ENCODE data around the gene WDR31.
A peak's percentile ranks its signal among the peaks of the same experiment; 100 is the strongest.
"Not testable (repeated sequence)": the region's sequence is repeated elsewhere in the genome, so short reads cannot be mapped to it uniquely, and the experiment has no call there.

Gene WDR31

DNA sequence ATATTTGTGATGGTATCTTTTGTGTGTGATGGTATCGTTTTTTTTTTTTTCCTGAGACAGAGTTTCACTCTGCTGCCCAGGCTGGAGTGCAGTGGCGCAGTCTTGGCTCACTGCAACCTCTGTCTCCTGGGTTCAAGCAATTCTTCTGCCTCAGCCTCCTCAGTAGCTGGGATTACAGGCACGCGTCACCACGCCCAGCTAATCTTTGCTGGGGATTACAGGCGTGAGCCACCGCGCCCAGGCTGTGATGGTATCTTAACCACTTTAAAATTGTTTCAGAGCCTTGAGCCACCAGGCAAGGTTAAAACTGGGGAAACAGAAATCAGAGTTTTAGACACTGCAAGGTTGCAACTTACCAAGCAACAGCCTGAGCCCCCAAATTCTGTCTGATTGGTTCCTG is 43.8 kb downstream of the WDR31 start:
- not testable (repeated sequence) for DNase-seq (ENCODE audit: low spot score)

GRCh38 chr9:113293285-113293878 is 46.7 kb downstream of the WDR31 start:
- no peak for DNase-seq (ENCODE audit: low spot score)

- no peak for DNase-seq (ENCODE audit: low spot score)
These were observed 49.9 kb downstream of the WDR31 start for GRCh38 chr9:113290052-113290607.

DNA sequence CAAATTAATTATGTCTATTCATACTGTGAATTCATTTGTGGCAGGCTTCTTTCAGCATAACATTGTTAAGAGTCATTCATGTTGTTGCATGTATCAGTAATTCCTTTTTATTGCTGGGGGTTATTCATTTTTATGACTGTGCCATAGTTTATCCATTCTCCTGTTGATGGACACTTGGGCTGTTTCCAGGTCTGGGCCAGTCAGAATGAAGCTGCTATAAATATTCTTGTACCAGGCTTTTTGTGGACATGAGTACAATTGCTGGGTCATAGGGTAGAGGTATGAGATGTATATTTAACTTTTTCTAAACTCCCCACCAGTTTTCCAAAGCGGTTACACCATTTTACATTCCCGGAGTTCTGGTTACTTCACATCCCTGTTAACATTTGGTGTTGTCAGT is 51.0 kb downstream of the WDR31 start:
- DNase-seq (ENCODE audit: low spot score), result no peak

DNA sequence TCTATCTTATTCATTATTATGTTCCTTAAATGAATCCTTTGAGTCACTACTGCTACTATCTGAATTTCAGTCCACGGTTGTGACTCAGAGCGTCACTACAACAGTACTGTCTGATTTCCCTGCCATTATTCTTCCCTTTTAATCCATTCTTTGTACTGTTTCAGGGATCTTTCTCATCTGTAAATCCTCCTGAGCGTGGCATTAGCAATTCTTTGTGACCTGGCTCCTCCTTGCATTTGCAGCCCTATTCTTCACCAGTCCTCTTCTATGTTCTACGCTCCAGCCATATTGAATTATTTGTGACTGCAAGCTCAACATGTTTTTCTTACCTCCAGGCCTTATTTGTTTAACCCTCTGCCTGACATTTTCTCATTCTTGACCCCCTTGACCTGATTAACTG is 58.7 kb downstream of the WDR31 start:
- DNase-seq (ENCODE audit: low spot score), result no peak

GRCh38 chr9:113278840-113279239 is 61.2 kb downstream of the WDR31 start:
- no peak for DNase-seq (ENCODE audit: low spot score)

DNA sequence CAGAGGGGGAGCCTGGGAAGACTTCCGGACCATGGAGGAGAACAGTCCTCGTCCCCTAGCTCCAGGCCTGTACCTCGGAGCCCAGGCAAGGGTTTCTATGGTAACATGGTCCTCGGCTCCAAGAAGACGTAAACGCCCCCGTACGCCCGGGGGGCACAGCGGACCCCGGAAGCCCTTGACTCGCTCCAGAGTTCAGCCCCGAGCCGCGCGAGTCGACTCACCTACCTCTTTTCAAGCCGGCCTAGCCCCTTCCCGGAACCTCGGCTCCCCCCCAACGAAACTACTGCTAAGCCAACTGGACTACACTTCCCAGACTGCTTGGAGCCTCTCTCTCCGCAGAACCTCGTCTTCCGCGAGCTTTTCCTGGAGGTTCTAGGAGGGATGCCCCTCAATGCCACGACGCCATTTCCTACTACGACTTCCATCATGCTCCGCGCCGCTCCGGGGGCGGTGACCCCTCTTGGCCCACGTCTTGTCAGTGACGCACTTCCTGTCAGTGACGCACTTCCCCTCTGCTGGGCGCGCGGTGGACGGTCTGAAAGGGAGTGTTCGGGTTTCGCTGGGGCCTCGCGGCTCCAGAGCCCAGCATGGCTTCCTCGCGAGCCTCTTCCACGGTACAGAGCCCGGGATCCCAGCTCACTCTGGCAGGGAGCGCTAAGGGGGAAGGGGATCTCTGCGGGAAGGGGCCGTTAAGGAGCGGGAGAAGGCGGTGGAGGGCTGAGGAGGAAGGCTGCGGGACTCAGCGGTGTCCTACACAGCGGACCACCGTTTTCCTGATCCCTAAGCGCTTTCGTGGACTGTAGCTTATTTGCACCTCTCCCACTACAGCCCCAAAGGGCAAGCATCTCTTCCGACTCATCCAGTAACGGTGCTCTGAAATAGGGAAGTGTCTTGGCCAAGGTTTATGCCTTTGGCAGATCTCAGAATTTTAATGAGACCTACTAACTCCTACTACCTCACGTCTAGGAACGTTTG is 64.6 kb downstream of the WDR31 start, which contains the start of the genes CDC26 and PRPF4:
CDC26 (minus strand) TSS at position 416 of the 975 bp plus-strand sequence. CDS start 3,065 bp downstream, outside the sequence.
PRPF4 (plus strand) TSS at position 502 of the 975 bp plus-strand sequence; CDS start at position 588, 86 bp downstream.
- peak; percentile 98 for DNase-seq (ENCODE audit: low spot score)

DNA sequence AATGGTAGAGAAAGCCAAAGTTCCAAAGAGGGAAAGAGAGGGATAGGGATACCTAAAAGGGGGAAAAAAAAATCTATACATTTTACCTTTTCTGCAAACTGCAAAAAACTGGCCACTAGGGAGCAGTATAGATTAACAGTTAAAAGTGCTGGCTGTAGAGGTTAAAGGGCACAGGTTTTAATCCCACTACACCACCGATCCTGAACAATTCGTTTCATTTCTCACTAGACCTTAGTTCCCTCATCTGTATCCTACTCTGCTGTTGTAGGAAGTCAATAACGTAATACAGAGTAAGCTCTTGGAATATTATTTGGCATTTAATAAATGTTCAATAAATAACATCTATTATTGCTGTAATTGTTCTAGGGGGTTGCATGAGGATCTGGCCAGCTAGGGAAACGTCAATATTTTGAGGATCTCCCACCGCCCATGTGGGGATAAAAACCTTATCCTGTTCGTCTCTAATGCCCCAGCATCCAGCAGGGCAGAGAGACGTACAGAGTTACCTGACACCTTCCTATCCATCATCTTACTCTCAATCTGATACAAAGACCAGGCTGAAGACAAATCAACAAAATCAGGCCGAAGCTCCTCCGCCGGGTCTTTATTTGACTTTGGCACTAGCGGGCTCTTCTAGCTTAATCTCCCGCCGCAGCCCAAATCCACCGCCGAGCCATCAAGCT is 65.5 kb downstream of the WDR31 start:
- DNase-seq (ENCODE audit: low spot score), result peak; percentile 67

GRCh38 chr9:113269871-113270270 is 70.2 kb downstream of the WDR31 start:
- no peak for DNase-seq (ENCODE audit: low spot score)

- DNase-seq (ENCODE audit: low spot score), result no peak
These were observed 70.7 kb downstream of the WDR31 start for GRCh38 chr9:113269355-113269754.

DNA sequence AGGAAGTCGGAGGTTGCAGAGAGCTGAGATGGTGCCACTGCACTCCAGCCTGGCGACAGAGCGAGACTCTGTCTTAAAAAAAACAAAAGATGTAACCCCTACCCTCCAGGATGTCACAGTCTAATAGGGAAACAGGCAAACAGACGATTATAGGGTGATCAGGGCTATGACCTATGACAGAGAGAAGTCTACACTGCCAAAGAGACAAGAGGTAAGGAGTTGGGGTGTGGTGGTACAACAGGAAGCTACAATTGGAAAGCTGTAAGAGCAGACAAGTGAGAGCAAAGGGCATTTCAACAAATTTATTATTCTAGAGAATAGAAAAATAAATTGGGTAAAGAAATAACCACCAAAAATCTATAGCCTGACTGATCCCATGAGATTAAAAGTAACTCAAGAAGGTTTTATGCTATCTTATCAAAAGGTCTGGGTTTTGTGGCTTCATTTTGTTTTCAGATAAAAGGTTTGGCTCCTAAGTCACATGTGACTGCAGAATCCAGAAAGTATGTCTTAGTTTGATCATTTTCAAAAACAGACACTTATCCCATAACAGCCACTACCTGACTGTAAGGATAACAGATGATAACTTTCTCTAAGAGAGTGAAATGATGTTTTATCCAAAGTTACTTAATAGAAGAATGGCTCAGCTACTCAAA is 72.0 kb downstream of the WDR31 start:
- DNase-seq (ENCODE audit: low spot score), result no peak

GRCh38 chr9:113266174-113266573 is 73.9 kb downstream of the WDR31 start:
- DNase-seq (ENCODE audit: low spot score), result no peak

Measured in AG08395 (cell line).